Renal cortex interstitium (tissue), 11 donors: Measurements from ENCODE around the gene PIEZO1. TPM values are rescaled to one million over a fixed set of nuclear protein-coding genes. Genes with fewer than 3 reads are reported as not detected.

Source experiments
- DNase-seq, 11 donors: peaks; one replicate each; pipeline ENCODE4 v3.0.0-alpha.2; 2013; ENCODE audit warnings: low read depth in 9 of 11, low spot score in 4 of 11; ENCODE audit errors: extremely low read depth in 1 of 11
- polyA plus RNA-seq, 3 donors: library from polyadenylated mRNA; unstranded; fragments of 120-200 nt; gene quantifications; one replicate each; pipeline ENCODE4 v1.2.1, GENCODE V29; 2013; ENCODE audit not compliant: insufficient read length in 3 of 3

Gene PIEZO1
- polyA plus RNA-seq, 3 donors, result 31.6 to 70.3 (median 48.9) TPM

DNA sequence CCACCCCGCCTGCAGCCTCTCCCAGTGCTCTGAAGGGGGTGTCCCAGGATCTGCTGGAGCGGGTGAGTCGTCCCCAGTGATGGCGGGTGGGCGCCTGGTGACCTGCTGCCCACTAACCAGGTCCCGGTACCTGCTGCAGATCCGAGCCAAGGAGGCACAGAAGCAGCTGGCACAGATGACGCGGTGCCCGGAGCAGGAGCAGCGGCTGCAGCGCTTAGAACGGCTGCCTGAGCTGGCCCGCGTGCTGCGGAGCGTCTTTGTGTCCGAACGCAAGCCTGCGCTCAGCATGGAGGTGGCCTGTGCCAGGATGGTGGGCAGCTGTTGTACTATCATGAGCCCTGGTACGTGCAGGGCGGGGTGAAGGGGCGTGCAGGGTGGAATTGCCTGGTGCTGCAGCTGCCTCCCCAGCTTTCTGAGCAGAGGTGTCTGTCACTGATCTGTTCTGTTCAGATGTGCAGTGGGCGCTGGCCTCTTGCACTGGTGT, 22.2 kb upstream of the PIEZO1 start:
- DNase-seq, result no peak

GRCh38 chr16:88806491-88807111, 21.6 kb upstream of the PIEZO1 start:
- DNase-seq, result no peak

- DNase-seq, result no peak
Observed at GRCh38 chr16:88805887-88806393, 20.9 kb upstream of the PIEZO1 start.

DNA sequence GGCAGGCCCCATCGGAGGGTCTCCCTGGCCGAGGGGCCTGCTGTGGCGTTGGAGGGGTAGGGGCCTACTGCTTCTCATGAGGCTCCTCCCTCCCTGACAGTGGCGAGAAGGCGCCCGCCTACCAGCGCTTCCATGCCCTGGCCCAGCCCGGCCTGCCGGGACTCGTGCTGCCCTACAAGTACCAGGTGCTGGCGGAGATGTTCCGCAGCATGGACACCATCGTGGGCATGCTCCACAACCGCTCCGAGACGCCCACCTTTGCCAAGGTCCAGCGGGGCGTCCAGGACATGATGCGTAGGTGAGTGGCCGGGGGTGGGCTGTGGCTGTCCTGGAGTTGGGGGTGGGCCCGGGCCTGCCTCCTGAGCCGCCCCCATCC, 20.3 kb upstream of the PIEZO1 start:
- DNase-seq, result no peak

DNA sequence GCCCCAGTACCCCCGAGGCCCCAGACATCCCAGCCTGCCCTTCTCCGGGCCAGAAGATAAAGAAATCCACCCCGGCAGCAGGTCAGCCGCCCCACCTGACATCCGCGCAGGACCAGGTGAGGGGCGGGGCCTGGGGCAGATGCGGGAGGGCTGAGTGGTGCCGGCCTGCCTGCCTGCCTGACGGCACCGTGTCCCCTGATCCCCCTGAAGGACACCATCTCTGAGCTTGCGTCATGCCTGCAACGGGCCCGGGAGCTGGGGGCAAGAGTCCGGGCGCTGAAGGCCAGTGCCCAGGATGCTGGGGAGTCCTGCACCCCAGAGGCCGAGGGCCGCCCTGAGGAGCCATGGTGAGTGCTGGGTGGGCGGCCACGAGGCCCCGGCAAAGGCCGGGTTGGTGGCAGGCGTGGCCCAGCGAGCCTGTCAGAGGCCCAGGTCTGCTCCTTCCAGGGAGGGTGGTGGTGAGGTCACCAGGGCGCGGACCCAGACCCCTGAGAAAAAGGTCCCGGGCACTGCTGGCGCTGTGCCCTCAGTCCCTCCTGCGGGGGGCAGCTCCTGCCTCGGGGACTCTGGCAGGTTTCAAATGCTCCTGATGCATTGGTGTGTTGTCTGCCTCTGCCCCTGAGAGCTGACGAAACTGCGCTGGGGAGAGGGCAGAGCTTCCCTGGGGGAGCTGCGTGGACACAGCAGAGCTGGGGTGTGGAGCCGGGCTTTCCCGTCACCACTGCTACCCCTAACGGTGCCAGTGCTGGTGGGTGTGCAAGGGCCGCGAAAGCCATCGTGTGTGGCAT, 19.7 kb upstream of the PIEZO1 start:
- no peak for DNase-seq

GRCh38 chr16:88804173-88804551, 19.1 kb upstream of the PIEZO1 start:
- no peak for DNase-seq

GRCh38 chr16:88803264-88803987, 18.4 kb upstream of the PIEZO1 start, which contains the start of gene CDT1:
Gene CDT1 (plus strand): TSS chr16:88803789. CDS start chr16:88803832, 43 bp downstream.
- DNase-seq, result peak in 8 of 11 donors; percentile 61 to 77 (median 68)

DNA sequence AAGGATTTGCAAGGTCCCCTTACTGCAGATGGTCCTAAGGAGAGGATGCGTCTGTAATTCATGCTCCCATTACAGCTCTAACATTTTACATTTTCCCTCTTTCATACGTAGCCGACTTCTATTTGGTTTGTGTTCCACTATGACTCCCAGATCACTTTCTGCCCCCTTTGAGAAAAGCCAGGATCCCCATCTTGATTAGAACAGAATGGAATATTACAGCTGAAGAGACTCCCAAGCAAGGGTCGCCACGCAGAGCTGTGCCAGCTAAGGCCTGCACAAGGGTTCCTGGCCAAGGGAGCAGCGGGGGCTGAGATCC, 15.2 kb upstream of the PIEZO1 start:
- DNase-seq, result no peak

- DNase-seq, result no peak
Observed at GRCh38 chr16:88799569-88800276, 14.7 kb upstream of the PIEZO1 start.

DNA sequence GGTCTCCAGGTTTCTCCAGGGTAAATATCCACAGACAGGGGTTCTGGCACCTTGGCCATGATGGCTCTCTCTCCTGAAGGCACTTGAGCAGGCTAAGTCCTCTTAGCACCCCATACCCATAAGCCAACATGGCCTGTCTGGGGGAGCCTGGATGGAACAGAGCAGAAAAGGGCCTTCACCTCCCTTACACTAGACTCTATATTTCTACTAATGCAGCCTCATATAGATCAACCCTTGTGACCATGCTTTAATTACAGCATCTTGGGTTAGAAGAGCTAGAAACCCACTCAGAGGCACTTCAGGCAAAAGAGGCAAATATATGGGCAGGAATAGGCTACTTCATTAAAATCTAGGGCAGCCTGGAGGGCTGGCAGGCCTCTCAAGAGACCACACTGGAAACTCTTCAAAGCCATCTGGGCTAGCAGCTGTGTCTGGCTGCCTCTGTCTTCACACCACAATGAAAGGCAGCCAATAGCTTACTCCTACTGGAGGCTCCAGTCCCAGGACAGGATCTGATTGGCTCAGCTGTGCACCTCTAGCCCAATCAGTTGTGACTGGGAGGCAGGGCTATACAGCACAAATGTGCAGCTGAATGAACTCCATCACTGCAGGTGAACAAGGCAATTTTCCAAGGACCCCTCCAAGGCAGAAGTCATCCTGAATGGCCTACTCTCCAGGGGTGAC, 13.9 kb upstream of the PIEZO1 start:
- no peak for DNase-seq

DNA sequence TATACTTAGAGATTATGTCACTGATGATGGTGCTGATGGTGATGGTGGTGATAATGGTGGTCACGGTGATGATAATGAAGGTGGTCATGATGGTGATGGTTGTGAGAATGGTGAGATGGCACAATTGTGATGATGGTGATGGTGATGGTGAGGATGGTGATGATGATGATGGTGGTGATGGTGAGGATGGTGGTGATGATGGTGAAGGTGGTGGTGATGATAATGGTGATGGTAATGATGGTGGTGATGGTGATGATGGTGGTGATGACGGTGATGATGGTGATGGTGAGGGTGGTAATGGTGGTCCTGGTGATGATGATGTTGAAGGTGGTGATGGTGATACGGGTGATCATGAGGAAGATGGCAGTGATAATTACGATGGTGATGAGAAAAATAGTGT, 13.1 kb upstream of the PIEZO1 start:
- no peak for DNase-seq

- DNase-seq, result no peak
Observed at GRCh38 chr16:88796278-88796677, 11.3 kb upstream of the PIEZO1 start.

- no peak for DNase-seq
Observed at GRCh38 chr16:88793251-88793954, 8.4 kb upstream of the PIEZO1 start.

DNA sequence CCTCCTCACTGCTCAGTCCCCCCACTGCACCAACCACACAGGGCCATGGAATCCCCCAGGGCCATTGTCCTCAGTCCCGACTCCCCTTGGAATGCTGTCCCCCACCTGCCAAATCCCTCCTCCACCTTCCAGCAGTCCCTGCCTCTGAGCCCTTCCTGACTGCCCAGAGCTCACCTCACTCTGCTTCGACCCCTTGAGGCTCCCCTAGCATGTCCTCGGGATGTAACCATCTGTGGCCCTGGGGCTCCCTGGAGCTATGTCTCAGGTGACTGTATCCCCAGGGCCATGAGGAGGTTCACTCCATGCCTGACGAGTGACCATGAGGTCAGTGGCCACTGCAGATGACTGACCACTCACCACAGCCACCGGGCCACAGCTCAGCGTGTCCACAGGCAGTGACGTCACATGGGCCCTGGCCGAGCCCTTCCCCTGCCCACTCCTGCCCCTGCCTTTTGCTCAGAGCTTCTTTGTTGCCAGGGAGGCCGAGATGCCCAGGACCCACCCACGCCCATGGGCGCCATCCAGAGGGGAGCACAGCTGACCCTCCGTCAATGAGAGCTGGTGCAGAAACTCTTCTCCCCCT, 7.7 kb upstream of the PIEZO1 start:
- no peak for DNase-seq

- DNase-seq, result no peak
Observed at GRCh38 chr16:88792078-88792550, 7.1 kb upstream of the PIEZO1 start.

- DNase-seq, result no peak
Observed at GRCh38 chr16:88790312-88791211, 5.5 kb upstream of the PIEZO1 start.

GRCh38 chr16:88789594-88789993, 4.6 kb upstream of the PIEZO1 start:
- DNase-seq, result no peak
